ENCODE data around the gene NUF2.
"Not testable (repeated sequence)": the region's sequence is repeated elsewhere in the genome, so short reads cannot be mapped to it uniquely, and the experiment has no call there.

The NUF2 gene

DNA sequence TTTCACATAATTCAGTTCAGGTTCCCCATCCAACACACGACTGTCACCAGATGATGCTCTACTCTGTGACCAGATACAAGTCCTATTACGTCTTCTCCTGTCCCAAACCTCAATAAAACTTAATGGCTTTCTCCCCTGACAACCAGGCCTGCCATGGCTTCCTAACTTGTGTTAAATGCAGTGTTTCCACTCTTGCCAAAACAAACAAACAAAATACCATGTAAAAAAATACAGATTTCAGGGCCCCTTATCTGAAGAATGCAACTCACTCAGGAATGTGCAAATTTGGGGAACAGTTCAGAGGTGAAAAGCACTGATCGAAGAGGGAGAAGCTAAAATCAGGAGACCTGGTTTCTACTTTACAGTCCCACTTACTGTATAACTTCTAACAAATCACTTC is 863 bp upstream of the NUF2 start:
- TF ChIP-seq CTCF (IDR thresholded peaks at IDR 0.05; ENCODE audit: low read depth, low read length) = no peak
- Histone ChIP-seq H3K9me3 (ENCODE audit: severe bottlenecking) (no peaks in the 10 kb centered on the region), H3K36me3 (peaks cover 22% of the 10 kb centered on the region), H3K27me3 (ENCODE audit: insufficient read depth, low read depth, severe bottlenecking) (no peaks in the 10 kb centered on the region), H3K27ac (peak overlapping the region; percentile 94; the same call in 1 of the 2 replicates), H3K4me3 (ENCODE audit: low read depth, low read length) (peak overlapping the region; percentile 93)
- no peak for DNase-seq

GRCh38 chr1:163323339-163323738 is 1.6 kb downstream of the NUF2 start:
- H3K9me3 ChIP-seq (ENCODE audit: severe bottlenecking); H3K27ac ChIP-seq; DNase-seq; H3K27me3 ChIP-seq (ENCODE audit: insufficient read depth, low read depth, severe bottlenecking); H3K4me3 ChIP-seq (ENCODE audit: low read depth, low read length): not testable (repeated sequence)
- peaks cover 40% of the 10 kb centered on the region for H3K36me3 ChIP-seq

DNA sequence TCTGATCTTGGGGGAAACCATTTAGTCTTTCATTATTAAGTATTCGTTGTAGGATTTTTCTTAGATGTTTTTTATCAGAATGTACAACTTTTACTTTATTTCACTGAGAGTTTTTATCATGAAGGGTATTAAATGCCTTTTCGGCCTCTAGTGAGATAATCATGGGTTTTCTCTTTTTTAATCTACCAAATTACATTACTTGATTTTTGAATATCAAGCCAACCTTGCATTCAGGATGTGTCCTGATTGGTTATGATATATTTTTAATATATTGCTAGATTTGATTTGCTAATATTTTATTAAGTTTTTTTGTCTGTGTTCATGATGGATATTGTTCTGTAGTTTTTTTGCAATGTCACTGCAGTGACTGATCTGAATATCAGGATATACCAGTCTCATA is 9.4 kb downstream of the NUF2 start:
- peaks cover 79% of the 10 kb centered on the region for H3K36me3 ChIP-seq

DNA sequence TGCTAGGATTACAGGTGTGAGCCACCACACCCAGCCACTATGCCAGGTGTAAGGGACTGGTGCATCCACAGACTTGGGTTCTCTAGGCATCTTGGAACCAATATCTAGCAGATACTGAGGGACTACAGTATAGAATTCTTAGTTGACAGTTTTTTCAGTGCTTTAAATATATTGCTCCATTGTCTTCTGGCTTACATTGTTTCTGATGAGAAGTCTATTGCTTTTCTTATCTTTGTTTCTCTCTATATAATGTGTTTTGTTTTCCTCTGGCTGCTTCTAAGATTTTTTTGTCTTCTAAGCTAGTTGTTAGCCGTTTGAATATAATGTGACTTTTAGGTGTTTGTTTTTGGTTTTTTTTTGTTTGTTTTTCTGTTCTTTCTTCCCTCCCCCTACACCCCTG is 13.5 kb downstream of the NUF2 start:
- H3K36me3 ChIP-seq = peaks cover 79% of the 10 kb centered on the region

More for the DNA sequence above, 9.4 kb downstream of the NUF2 start:
- DNase-seq = no peak
- Histone ChIP-seq H3K4me3 (ENCODE audit: low read depth, low read length) (no peak overlapping the region), H3K27me3 (ENCODE audit: insufficient read depth, low read depth, severe bottlenecking) (no peaks in the 10 kb centered on the region), H3K9me3 (ENCODE audit: severe bottlenecking) (peaks cover 3% of the 10 kb centered on the region), H3K27ac (no peak overlapping the region)
- TF ChIP-seq CTCF (IDR thresholded peaks at IDR 0.05; ENCODE audit: low read depth, low read length) = no peak

DNA sequence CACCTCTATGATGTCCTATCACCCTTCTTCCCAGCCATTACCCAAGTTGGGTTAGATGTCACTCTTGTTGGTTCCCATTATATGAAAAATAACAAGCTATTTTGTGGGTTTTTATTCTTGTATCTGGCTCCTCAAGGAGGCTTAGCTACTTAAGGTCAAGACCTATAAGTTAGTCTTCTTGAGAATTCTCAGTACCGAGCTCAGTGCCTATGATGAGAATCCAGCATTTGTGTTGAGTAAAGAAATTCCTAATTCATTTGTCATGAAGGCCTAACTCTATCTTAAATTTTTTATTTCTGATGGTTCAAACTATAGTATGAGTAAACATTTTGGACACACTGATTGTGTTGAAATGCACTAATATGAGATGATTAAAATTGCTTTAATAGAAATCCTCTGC is 15.9 kb downstream of the NUF2 start:
- Histone ChIP-seq H3K4me3 (ENCODE audit: low read depth, low read length) (no peak overlapping the region), H3K9me3 (ENCODE audit: severe bottlenecking) (no peaks in the 10 kb centered on the region), H3K36me3 (peaks cover 75% of the 10 kb centered on the region), H3K27ac (no peak overlapping the region), H3K27me3 (ENCODE audit: insufficient read depth, low read depth, severe bottlenecking) (no peaks in the 10 kb centered on the region)
- DNase-seq = no peak
- TF ChIP-seq CTCF (IDR thresholded peaks at IDR 0.05; ENCODE audit: low read depth, low read length) = no peak

More for the DNA sequence above, 13.5 kb downstream of the NUF2 start:
- peaks cover 3% of the 10 kb centered on the region for H3K9me3 ChIP-seq (ENCODE audit: severe bottlenecking)
- H3K27me3 ChIP-seq (ENCODE audit: insufficient read depth, low read depth, severe bottlenecking) = no peaks in the 10 kb centered on the region
- TF ChIP-seq CTCF (IDR thresholded peaks at IDR 0.05; ENCODE audit: low read depth, low read length) = no peak
- H3K4me3 ChIP-seq (ENCODE audit: low read depth, low read length) = no peak overlapping the region
- no peak for DNase-seq
- H3K27ac ChIP-seq = no peak overlapping the region

DNA sequence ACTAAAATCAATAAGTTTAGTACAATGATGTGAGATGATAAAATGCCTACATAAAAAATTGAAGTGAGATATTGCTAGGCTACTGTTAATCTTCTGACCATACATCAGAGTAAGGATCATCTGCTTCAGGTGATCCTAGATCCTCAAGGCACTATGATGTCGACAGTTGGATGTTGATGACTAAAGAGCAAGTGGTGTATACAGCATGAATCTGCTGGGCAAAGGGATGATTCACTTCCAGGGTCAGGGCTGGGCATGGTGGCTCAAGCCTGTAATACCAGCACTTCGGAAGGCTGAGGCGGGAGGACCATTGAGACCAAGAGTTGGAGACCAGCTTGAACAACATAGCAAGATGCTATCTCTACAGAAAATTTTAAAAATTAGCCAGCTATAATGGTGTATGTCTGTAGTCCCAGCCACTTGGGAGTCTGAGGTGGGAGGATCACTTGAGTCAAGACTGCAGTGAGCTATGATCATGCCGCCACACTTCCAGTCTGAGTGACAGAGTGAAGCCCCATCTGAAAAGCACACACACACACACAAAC is 24.6 kb downstream of the NUF2 start:
- no peak overlapping the region for H3K4me3 ChIP-seq (ENCODE audit: low read depth, low read length)
- H3K27ac ChIP-seq = no peak overlapping the region
- H3K27me3 ChIP-seq (ENCODE audit: insufficient read depth, low read depth, severe bottlenecking) = no peaks in the 10 kb centered on the region
- H3K36me3 ChIP-seq = peaks cover 82% of the 10 kb centered on the region
- DNase-seq = no peak
- TF ChIP-seq CTCF (IDR thresholded peaks at IDR 0.05; ENCODE audit: low read depth, low read length) = no peak
- no peaks in the 10 kb centered on the region for H3K9me3 ChIP-seq (ENCODE audit: severe bottlenecking)

Data from WERI-Rb-1 (cell line).